Astrocyte (in vitro differentiated cells and primary cell): ENCODE data around the gene ANKS1A.

Experiments
- CTCF ChIP-seq: IDR thresholded peaks from 2 replicates; pipeline ENCODE4 v1.5.1; 2011; ENCODE audit warnings: low read depth, mild to moderate bottlenecking, inconsistent platforms, low read length, moderate library complexity; ENCODE audit not compliant: insufficient read depth
- EZH2 ChIP-seq: IDR thresholded peaks from 2 replicates; pipeline ENCODE4 v1.6.1; 2012; ENCODE audit warnings: mild to moderate bottlenecking, low read length, inconsistent platforms; ENCODE audit not compliant: insufficient read depth

- TF ChIP-seq CTCF = peak; percentile 5
- TF ChIP-seq EZH2 = no peak
Measured at GRCh38 chr6:35025232-35026188, 136.5 kb downstream of the ANKS1A start.
